K562 (cell line): ENCODE data around the gene AFF2.

Experiments used
- LCOR ChIP-seq: sonication (generic); formaldehyde crosslinking; IDR thresholded peaks from 2 replicates; pipeline ENCODE4 v1.8.0; 2022; ENCODE audit warnings: mild to moderate bottlenecking, missing genetic modification reagents
- MAZ ChIP-seq, 2 experiments: fragments of 450-650 bp in 1 of 2; sonication (generic) in 1 of 2; formaldehyde crosslinking; IDR thresholded peaks in 1 of 2; conservative IDR thresholded peaks in 1 of 2; 2 replicates each; pipeline versions ENCODE4 v1.4.0 to v1.5.0; 2020; ENCODE audit warnings: mild to moderate bottlenecking in 1 of 2, missing genetic modification reagents in 1 of 2
- MTA3 ChIP-seq: fragments of 450-650 bp; formaldehyde crosslinking; IDR thresholded peaks from 2 replicates; pipeline ENCODE4 v1.6.1; 2017; ENCODE audit warnings: mild to moderate bottlenecking, borderline replicate concordance
- NFYB ChIP-seq: IDR thresholded peaks from 2 replicates; pipeline ENCODE4 v1.6.1; 2011; ENCODE audit warnings: mild to moderate bottlenecking, moderate library complexity; ENCODE audit not compliant: insufficient read length; ENCODE audit errors: extremely low read depth
- POLR2A ChIP-seq: fragments of 450-650 bp; conservative IDR thresholded peaks from 2 replicates; pipeline ENCODE4 v1.6.1; 2016
- RFX5 ChIP-seq: IDR thresholded peaks from 2 replicates; pipeline ENCODE4 v1.6.1; 2011; ENCODE audit warnings: low read depth, mild to moderate bottlenecking, improper control_type of control experiment, low read length
- TBL1XR1 ChIP-seq, 2 experiments: IDR thresholded peaks; 2 replicates each; pipeline ENCODE4 v1.6.1; 2012; ENCODE audit warnings: improper control_type of control experiment in 2 of 2, low read length in 2 of 2, mild to moderate bottlenecking in 1 of 2
- ZNF316 ChIP-seq: fragments of 450-650 bp; IDR thresholded peaks from 2 replicates; pipeline ENCODE4 v1.6.1; 2016
- ZNF583 ChIP-seq: fragments of 250-450 bp; sonication (Bioruptor Pico); IDR thresholded peaks from 2 replicates; pipeline ENCODE4 v1.4.0; 2020
- TF ChIP-seq, protein P1 (sequence below), 3 experiments: IDR thresholded peaks in 2 of 3; conservative IDR thresholded peaks in 1 of 3; 2 replicates each; pipeline ENCODE4 v1.5.1; 2011 to 2012; ENCODE audit warnings: low read length in 3 of 3, mild to moderate bottlenecking in 3 of 3, control low read depth in 2 of 3, improper control_type of control experiment in 1 of 3, inconsistent platforms in 1 of 3, low read depth in 1 of 3, mixed read lengths in 1 of 3, moderate library complexity in 1 of 3; ENCODE audit not compliant: insufficient read depth in 2 of 3
- TF ChIP-seq, protein P2 (sequence below), 2 experiments: IDR thresholded peaks; 2 replicates each; pipeline ENCODE4 v1.6.1; 2011; ENCODE audit warnings: borderline replicate concordance in 1 of 2, control low read depth in 1 of 2, low read depth in 1 of 2, low read length in 1 of 2, mild to moderate bottlenecking in 1 of 2, mixed read lengths in 1 of 2, moderate library complexity in 1 of 2; ENCODE audit not compliant: insufficient read depth in 1 of 2, insufficient read length in 1 of 2, poor library complexity in 1 of 2, severe bottlenecking in 1 of 2; ENCODE audit errors: extremely low read depth in 1 of 2
- TF ChIP-seq, protein P3 (sequence below): sonication (generic); formaldehyde crosslinking; IDR thresholded peaks from 2 replicates; pipeline ENCODE4 v1.9.0; 2022; ENCODE audit warnings: mild to moderate bottlenecking, missing genetic modification reagents
- TF ChIP-seq, protein P4 (sequence below): sonication (generic); formaldehyde crosslinking; IDR thresholded peaks from 2 replicates; pipeline ENCODE4 v1.8.0; 2022; ENCODE audit warnings: mild to moderate bottlenecking, low read depth, missing genetic modification reagents
- TF ChIP-seq, protein P5 (sequence below), 2 experiments: fragments of 450-650 bp; IDR thresholded peaks; 2 replicates each; pipeline ENCODE4 v1.6.1; 2016

DNA sequence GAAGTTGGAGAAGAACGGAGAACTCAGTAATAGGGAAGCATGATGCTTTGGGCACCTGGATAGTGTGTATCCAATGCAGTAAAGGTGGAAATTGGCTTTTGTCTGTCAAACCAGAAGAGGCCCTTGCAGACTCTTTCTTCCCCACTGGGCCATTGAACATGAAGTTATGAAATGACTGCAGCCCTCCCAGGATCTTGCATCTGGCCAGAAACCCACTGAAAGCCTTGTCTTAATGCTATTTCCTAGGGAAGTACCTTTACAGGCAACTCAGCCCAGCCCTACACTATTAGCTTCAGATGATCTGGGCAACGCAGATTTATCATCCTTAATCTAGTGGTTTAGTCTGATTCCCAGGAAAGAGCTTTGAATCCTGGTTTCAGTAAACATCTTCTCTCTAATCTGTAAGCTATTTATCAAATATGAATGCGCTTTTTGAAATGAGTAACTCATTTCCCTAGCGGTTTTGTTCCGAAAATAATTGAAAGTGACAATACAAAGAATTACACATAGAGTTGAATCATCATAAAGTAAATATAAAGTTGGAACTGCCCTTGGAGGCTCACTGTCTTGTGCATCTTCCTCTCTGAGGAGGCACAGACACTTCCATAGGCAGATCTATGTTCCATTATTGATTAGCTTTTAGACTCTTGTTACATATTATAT, 540.6 kb downstream of the AFF2 start:
- TF ChIP-seq NFYB (no peak), POLR2A (no peak), ZNF583 (no peak), LCOR (CRISPR knock-in tag) (no peak), TBL1XR1 (IDR thresholded peaks at IDR 0.05; ENCODE audit: low read length in 2 of 2) (no peak), ZNF316 (no peak), RFX5 (no peak), MAZ (CRISPR knock-in tag; conservative IDR thresholded peaks at IDR 0.05 in 1 of 2, IDR thresholded peaks at IDR 0.05 in 1 of 2) (no peak), MTA3 (no peak)
- TF ChIP-seq, protein P1, sequence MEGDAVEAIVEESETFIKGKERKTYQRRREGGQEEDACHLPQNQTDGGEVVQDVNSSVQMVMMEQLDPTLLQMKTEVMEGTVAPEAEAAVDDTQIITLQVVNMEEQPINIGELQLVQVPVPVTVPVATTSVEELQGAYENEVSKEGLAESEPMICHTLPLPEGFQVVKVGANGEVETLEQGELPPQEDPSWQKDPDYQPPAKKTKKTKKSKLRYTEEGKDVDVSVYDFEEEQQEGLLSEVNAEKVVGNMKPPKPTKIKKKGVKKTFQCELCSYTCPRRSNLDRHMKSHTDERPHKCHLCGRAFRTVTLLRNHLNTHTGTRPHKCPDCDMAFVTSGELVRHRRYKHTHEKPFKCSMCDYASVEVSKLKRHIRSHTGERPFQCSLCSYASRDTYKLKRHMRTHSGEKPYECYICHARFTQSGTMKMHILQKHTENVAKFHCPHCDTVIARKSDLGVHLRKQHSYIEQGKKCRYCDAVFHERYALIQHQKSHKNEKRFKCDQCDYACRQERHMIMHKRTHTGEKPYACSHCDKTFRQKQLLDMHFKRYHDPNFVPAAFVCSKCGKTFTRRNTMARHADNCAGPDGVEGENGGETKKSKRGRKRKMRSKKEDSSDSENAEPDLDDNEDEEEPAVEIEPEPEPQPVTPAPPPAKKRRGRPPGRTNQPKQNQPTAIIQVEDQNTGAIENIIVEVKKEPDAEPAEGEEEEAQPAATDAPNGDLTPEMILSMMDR (IDR thresholded peaks at IDR 0.05 in 2 of 3, conservative IDR thresholded peaks at IDR 0.05 in 1 of 3; ENCODE audit: insufficient read depth in 2 of 3, low read depth in 1 of 3, low read length in 3 of 3): no peak
- TF ChIP-seq, protein P2, sequence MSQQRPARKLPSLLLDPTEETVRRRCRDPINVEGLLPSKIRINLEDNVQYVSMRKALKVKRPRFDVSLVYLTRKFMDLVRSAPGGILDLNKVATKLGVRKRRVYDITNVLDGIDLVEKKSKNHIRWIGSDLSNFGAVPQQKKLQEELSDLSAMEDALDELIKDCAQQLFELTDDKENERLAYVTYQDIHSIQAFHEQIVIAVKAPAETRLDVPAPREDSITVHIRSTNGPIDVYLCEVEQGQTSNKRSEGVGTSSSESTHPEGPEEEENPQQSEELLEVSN (IDR thresholded peaks at IDR 0.05; ENCODE audit: borderline replicate concordance in 1 of 2, extremely low read depth in 1 of 2, insufficient read depth in 1 of 2, insufficient read length in 1 of 2, low read depth in 1 of 2, low read length in 1 of 2, poor library complexity in 1 of 2, severe bottlenecking in 1 of 2): no peak
- TF ChIP-seq, protein P3, sequence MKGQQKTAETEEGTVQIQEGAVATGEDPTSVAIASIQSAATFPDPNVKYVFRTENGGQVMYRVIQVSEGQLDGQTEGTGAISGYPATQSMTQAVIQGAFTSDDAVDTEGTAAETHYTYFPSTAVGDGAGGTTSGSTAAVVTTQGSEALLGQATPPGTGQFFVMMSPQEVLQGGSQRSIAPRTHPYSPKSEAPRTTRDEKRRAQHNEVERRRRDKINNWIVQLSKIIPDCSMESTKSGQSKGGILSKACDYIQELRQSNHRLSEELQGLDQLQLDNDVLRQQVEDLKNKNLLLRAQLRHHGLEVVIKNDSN (CRISPR knock-in tag): no peak
- TF ChIP-seq, protein P4, sequence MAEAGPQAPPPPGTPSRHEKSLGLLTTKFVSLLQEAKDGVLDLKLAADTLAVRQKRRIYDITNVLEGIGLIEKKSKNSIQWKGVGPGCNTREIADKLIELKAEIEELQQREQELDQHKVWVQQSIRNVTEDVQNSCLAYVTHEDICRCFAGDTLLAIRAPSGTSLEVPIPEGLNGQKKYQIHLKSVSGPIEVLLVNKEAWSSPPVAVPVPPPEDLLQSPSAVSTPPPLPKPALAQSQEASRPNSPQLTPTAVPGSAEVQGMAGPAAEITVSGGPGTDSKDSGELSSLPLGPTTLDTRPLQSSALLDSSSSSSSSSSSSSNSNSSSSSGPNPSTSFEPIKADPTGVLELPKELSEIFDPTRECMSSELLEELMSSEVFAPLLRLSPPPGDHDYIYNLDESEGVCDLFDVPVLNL (CRISPR knock-in tag): no peak
- TF ChIP-seq, protein P5, sequence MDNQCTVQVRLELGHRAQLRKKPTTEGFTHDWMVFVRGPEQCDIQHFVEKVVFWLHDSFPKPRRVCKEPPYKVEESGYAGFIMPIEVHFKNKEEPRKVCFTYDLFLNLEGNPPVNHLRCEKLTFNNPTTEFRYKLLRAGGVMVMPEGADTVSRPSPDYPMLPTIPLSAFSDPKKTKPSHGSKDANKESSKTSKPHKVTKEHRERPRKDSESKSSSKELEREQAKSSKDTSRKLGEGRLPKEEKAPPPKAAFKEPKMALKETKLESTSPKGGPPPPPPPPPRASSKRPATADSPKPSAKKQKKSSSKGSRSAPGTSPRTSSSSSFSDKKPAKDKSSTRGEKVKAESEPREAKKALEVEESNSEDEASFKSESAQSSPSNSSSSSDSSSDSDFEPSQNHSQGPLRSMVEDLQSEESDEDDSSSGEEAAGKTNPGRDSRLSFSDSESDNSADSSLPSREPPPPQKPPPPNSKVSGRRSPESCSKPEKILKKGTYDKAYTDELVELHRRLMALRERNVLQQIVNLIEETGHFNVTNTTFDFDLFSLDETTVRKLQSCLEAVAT (IDR thresholded peaks at IDR 0.05): no peak
